SK-N-SH (cell line): ENCODE data around the gene DNAJC4. TPM values are rescaled to one million over a fixed set of nuclear protein-coding genes. Genes with fewer than 3 reads are reported as not detected.

Source experiments
- CTCF ChIA-PET: fragments of 300-600, 350-600 bp; formaldehyde crosslinking; extraction: SDS; loops from one replicate; lab custom pipeline; 2021; lab: Yijun Ruan, JAX
- POLR2A ChIA-PET: fragments of 350-600 bp; sonication (Branson Sonifier 250); formaldehyde crosslinking; extraction: SDS; loops from one replicate; lab custom pipeline; 2020; ENCODE audit warnings: antibody characterized with exemption, inconsistent platforms; lab: Yijun Ruan, JAX
- DNase-seq: peaks from one replicate; pipeline ENCODE4 v3.0.0; 2012
- H2AFZ ChIP-seq: fragments of 200-600 bp; sonication (generic); 2 replicates; pipeline ENCODE4 v1.8.1; 2016; ENCODE audit warnings: antibody characterized with exemption, mild to moderate bottlenecking, low read depth
- H3F3A ChIP-seq: fragments of 200-600 bp; sonication (generic); replicated peaks from 2 replicates; pipeline ENCODE3; 2016; ENCODE audit warnings: antibody characterized with exemption, mild to moderate bottlenecking; ENCODE audit not compliant: insufficient read depth
- H3K27ac ChIP-seq, 2 experiments: fragments of 200-500 bp in 1 of 2; fragments of 200-600 bp in 1 of 2; sonication (Bioruptor generic) in 1 of 2; sonication (generic), shearing (Covaris generic) in 1 of 2; 2 replicates each; pipeline versions ENCODE4 v1.5.1 to v1.6.1; 2014 to 2016; ENCODE audit warnings: low read depth in 2 of 2, inconsistent platforms in 1 of 2, low read length in 1 of 2, mild to moderate bottlenecking in 1 of 2, mixed read lengths in 1 of 2
- H3K27me3 ChIP-seq: fragments of 200-600 bp; sonication (generic), shearing (Covaris generic); 2 replicates; pipeline ENCODE4 v1.6.1; 2016; ENCODE audit warnings: mixed run types; ENCODE audit not compliant: insufficient read depth
- H3K36me3 ChIP-seq, 2 experiments: fragments of 200-500 bp in 1 of 2; fragments of 200-600 bp in 1 of 2; sonication (Bioruptor generic) in 1 of 2; sonication (generic) in 1 of 2; replicated peaks in 1 of 2; 2 replicates each; pipeline versions ENCODE3 to v1.5.1; 2014 to 2016; ENCODE audit warnings: low read length in 1 of 2, mild to moderate bottlenecking in 1 of 2; ENCODE audit not compliant: insufficient read depth in 2 of 2, control insufficient read depth in 1 of 2
- H3K4me1 ChIP-seq, 2 experiments: fragments of 200-500 bp in 1 of 2; fragments of 200-600 bp in 1 of 2; sonication (Bioruptor generic) in 1 of 2; sonication (generic), shearing (Covaris generic) in 1 of 2; 2 replicates each; pipeline versions ENCODE4 v1.5.1 to v1.6.1; 2014 to 2016; ENCODE audit warnings: low read depth in 1 of 2, low read length in 1 of 2, mixed run types in 1 of 2; ENCODE audit not compliant: insufficient read depth in 2 of 2, control insufficient read depth in 1 of 2
- H3K4me2 ChIP-seq: fragments of 200-600 bp; sonication (generic), shearing (Covaris generic); 2 replicates; pipeline ENCODE4 v1.6.1; 2017; ENCODE audit warnings: mixed run types
- H3K4me3 ChIP-seq, 2 experiments: fragments of 200-500 bp in 1 of 2; fragments of 200-600 bp in 1 of 2; sonication (Bioruptor generic) in 1 of 2; sonication (generic), shearing (Covaris generic) in 1 of 2; 2 replicates each; pipeline versions ENCODE4 v1.5.1 to v1.8.1; 2014 to 2016; ENCODE audit warnings: low read depth in 2 of 2, inconsistent platforms in 1 of 2, low read length in 1 of 2, mild to moderate bottlenecking in 1 of 2, mixed read lengths in 1 of 2, moderate library complexity in 1 of 2
- H3K79me2 ChIP-seq: fragments of 200-600 bp; sonication (generic); 2 replicates; pipeline ENCODE4 v1.8.1; 2017; ENCODE audit warnings: mild to moderate bottlenecking; ENCODE audit not compliant: insufficient read depth
- H3K9ac ChIP-seq: fragments of 200-600 bp; sonication (generic); 2 replicates; pipeline ENCODE4 v1.6.1; 2017; ENCODE audit warnings: mixed run types
- H3K9me2 ChIP-seq: fragments of 200-600 bp; sonication (generic); 2 replicates; pipeline ENCODE4 v1.6.1; 2017; ENCODE audit warnings: mixed run types
- H3K9me3 ChIP-seq: fragments of 200-600 bp; sonication (generic); 2 replicates; pipeline ENCODE4 v1.6.1; 2017; ENCODE audit warnings: mixed run types, mild to moderate bottlenecking, moderate library complexity
- H4K20me1 ChIP-seq: fragments of 200-600 bp; sonication (generic); 2 replicates; pipeline ENCODE4 v1.6.1; 2017; ENCODE audit warnings: mild to moderate bottlenecking, mixed run types; ENCODE audit not compliant: insufficient read depth
- CHD2 ChIP-seq: fragments of 150-350 bp; IDR thresholded peaks from 2 replicates; pipeline ENCODE4 v1.6.1; 2018; ENCODE audit warnings: low read length; ENCODE audit not compliant: partially characterized antibody
- CTCF ChIP-seq: fragments of 200-600 bp; sonication (generic); IDR thresholded peaks from 2 replicates; pipeline ENCODE4 v1.6.1; 2017; ENCODE audit warnings: antibody characterized with exemption, mild to moderate bottlenecking, moderate library complexity
- ELF1 ChIP-seq: IDR thresholded peaks from 2 replicates; pipeline ENCODE4 v1.4.0; 2012
- FOSL2 ChIP-seq: IDR thresholded peaks from 2 replicates; pipeline ENCODE4 v1.4.0; 2012; ENCODE audit warnings: low read depth, mild to moderate bottlenecking, moderate library complexity, borderline replicate concordance
- GATA2 ChIP-seq: sonication (generic); formaldehyde crosslinking; IDR thresholded peaks from 2 replicates; pipeline ENCODE4 v1.5.0; 2020; ENCODE audit warnings: mild to moderate bottlenecking, missing genetic modification reagents
- MXI1 ChIP-seq: IDR thresholded peaks from 2 replicates; pipeline ENCODE4 v1.6.1; 2012; ENCODE audit warnings: mild to moderate bottlenecking, low read depth, low read length, improper control_type of control experiment
- NRF1 ChIP-seq: IDR thresholded peaks from 2 replicates; pipeline ENCODE4 v1.6.1; 2012; ENCODE audit warnings: low read depth, mild to moderate bottlenecking, low read length
- RCOR1 ChIP-seq: fragments of 150-350 bp; IDR thresholded peaks from 2 replicates; pipeline ENCODE4 v1.6.1; 2017; ENCODE audit warnings: antibody characterized with exemption, low read length
- ZBTB33 ChIP-seq: IDR thresholded peaks from 2 replicates; pipeline ENCODE4 v1.4.0; 2012; ENCODE audit warnings: low read depth, borderline replicate concordance
- WGBS: methylation state at CpG from one replicate; pipeline ENCODE4 v1.1.6; 2017; ENCODE audit warnings: low lambda C conversion rate; 5-methylcytosine and 5-hydroxymethylcytosine counted together
- polyA plus RNA-seq, 3 experiments: library from polyadenylated mRNA; depleted of rRNA; stranded (reverse); fragments of >200 nt; gene quantifications; 2 replicates each; pipeline ENCODE4 v1.2.3, GENCODE V29; 2012

DNAJC4 gene
- polyA plus RNA-seq, 1 of the 3 experiments (the other 2 are of a cell fraction): 52.1 TPM

GRCh38 chr11:64219354-64219684, 11.0 kb upstream of the DNAJC4 start:
- POLR2A ChIA-PET: interaction anchor here (0.6 to 1.7 kb wide), 5 partner anchors 10 to 1329 kb away, joined by 3 to 5 read pairs (median 3); partner anchors contain the start of gene STIP1
- CTCF ChIA-PET: interaction anchor here (0.7 to 5.7 kb wide), 4 partner anchors 13 to 136 kb away, joined by 3 to 50 read pairs (median 4); partner anchors contain the start of gene FERMT3
- TF ChIP-seq CTCF (no peak), ELF1 (no peak), ZBTB33 (no peak), NRF1 (no peak)
- TF ChIP-seq, all 33 proteins: peak for 0
- no peak overlapping the region for H2AFZ ChIP-seq
- H3K79me2 ChIP-seq: no peaks in the 10 kb centered on the region
- no peak for DNase-seq
- H3K36me3 ChIP-seq: peaks cover 0 to 10% of the 10 kb centered on the region in 2 experiments
- H3K4me2 ChIP-seq: no peak overlapping the region
- peak overlapping the region in 1 of 2 experiments; percentile 51; a peak in 1 of 4 replicates for H3K27ac ChIP-seq
- no peaks in the 10 kb centered on the region for H3K9me3 ChIP-seq
- H3K4me1 ChIP-seq: peaks cover 3 to 16% of the 10 kb centered on the region in 2 experiments; a peak in 1 of 4 replicates
- no peak overlapping the region for H3K9ac ChIP-seq
- no peaks in the 10 kb centered on the region for H3K27me3 ChIP-seq
- WGBS: 85% methylated on average over 2 of the region's 7 CpGs
- H3K4me3 ChIP-seq: no peak overlapping the region
- H3F3A ChIP-seq: peaks cover 2% of the 10 kb centered on the region
- H3K9me2 ChIP-seq: no peaks in the 10 kb centered on the region
- no peaks in the 10 kb centered on the region for H4K20me1 ChIP-seq

GRCh38 chr11:64219755-64220154, 10.6 kb upstream of the DNAJC4 start:
- WGBS: no CpG with 5 or more reads among the region's 10 CpGs
- CTCF ChIA-PET: interaction anchor here (0.7 to 5.7 kb wide), 4 partner anchors 10 to 135 kb away, joined by 3 to 50 read pairs (median 4); partner anchors contain the start of gene FERMT3
- TF ChIP-seq FOSL2 (no peak), NRF1 (no peak), CHD2 (no peak), GATA2 (CRISPR knock-in tag) (no peak), RCOR1 (no peak), MXI1 (no peak), ZBTB33 (no peak)

More at GRCh38 chr11:64219755-64220154, 10.6 kb upstream of the DNAJC4 start:
- Histone ChIP-seq H3K27ac (no peak overlapping the region; a peak in 1 of 4 replicates), H3K9me3 (no peaks in the 10 kb centered on the region), H3K79me2 (no peaks in the 10 kb centered on the region), H3K27me3 (no peaks in the 10 kb centered on the region), H3F3A (peaks cover 2% of the 10 kb centered on the region), H3K4me2 (no peak overlapping the region), H3K9me2 (no peaks in the 10 kb centered on the region), H3K36me3 (peaks cover 0 to 10% of the 10 kb centered on the region in 2 experiments), H3K4me3 (no peak overlapping the region), H2AFZ (no peak overlapping the region), H3K9ac (no peak overlapping the region), H4K20me1 (no peaks in the 10 kb centered on the region), H3K4me1 (peaks cover 3 to 20% of the 10 kb centered on the region in 2 experiments; a peak in 1 of 4 replicates)
- DNase-seq: no peak
- POLR2A ChIA-PET: interaction anchor here (0.6 to 1.7 kb wide), 5 partner anchors 10 to 1329 kb away, joined by 3 to 5 read pairs (median 3); partner anchors contain the start of gene STIP1
